Liver (tissue), 9 donors: ENCODE data around the gene SLC25A13. TPM values are rescaled to one million over a fixed set of nuclear protein-coding genes. Genes with fewer than 3 reads are reported as not detected.

Experiments
- DNase-seq: peaks from one replicate; pipeline ENCODE4 v3.0.0-alpha.2; 2017; ENCODE audit warnings: low spot score
- H3K27ac ChIP-seq, 2 donors: one replicate each; pipeline ENCODE4 v1.7.0; 2013; ENCODE audit warnings: inconsistent platforms in 2 of 2, low read length in 2 of 2, control low read depth in 1 of 2, low read depth in 1 of 2, mild to moderate bottlenecking in 1 of 2
- H3K27me3 ChIP-seq, 4 donors: one replicate each; pipeline versions ENCODE4 v1.6.1 to v1.7.0; 2013; ENCODE audit warnings: low read length in 3 of 4, inconsistent platforms in 1 of 4, mild to moderate bottlenecking in 1 of 4, moderate library complexity in 1 of 4; ENCODE audit not compliant: control insufficient read depth in 4 of 4, insufficient read depth in 4 of 4
- H3K36me3 ChIP-seq, 4 donors: one replicate each; pipeline versions ENCODE4 v1.6.1 to v1.7.0; 2013; ENCODE audit warnings: low read length in 3 of 4, mild to moderate bottlenecking in 3 of 4, low read depth in 1 of 4, moderate library complexity in 1 of 4; ENCODE audit not compliant: control insufficient read depth in 4 of 4, insufficient read depth in 3 of 4
- H3K4me1 ChIP-seq, 4 donors: one replicate each; pipeline versions ENCODE4 v1.6.1 to v1.7.0; 2013; ENCODE audit warnings: low read length in 3 of 4, mild to moderate bottlenecking in 3 of 4, moderate library complexity in 1 of 4; ENCODE audit not compliant: control insufficient read depth in 4 of 4, insufficient read depth in 4 of 4
- H3K4me3 ChIP-seq, 3 donors: one replicate each; pipeline versions ENCODE4 v1.6.1 to v1.7.0; 2013; ENCODE audit warnings: low read length in 3 of 3, control low read depth in 1 of 3, low read depth in 1 of 3, mild to moderate bottlenecking in 1 of 3
- H3K9ac ChIP-seq, 2 donors: one replicate each; pipeline ENCODE4 v1.7.0; 2013; ENCODE audit warnings: low read length in 2 of 2, mild to moderate bottlenecking in 2 of 2, moderate library complexity in 2 of 2, control low read depth in 1 of 2, low read depth in 1 of 2
- H3K9me3 ChIP-seq, 4 donors: one replicate each; pipeline versions ENCODE4 v1.6.1 to v1.7.0; 2013; ENCODE audit warnings: low read length in 3 of 4; ENCODE audit not compliant: control insufficient read depth in 4 of 4
- ATF3 ChIP-seq: IDR thresholded peaks from 2 replicates; pipeline ENCODE4 v1.6.1; 2016; ENCODE audit warnings: antibody characterized with exemption
- CTCF ChIP-seq: fragments of 150-350 bp; IDR thresholded peaks from 2 replicates; pipeline ENCODE4 v1.5.1; 2017; ENCODE audit warnings: improper control_type of control experiment, low read depth, low read length; ENCODE audit not compliant: missing input control
- FOXA1 ChIP-seq: IDR thresholded peaks from 2 replicates; pipeline ENCODE4 v1.6.1; 2016; ENCODE audit warnings: antibody characterized with exemption
- FOXA2 ChIP-seq: IDR thresholded peaks from 2 replicates; pipeline ENCODE4 v1.6.1; 2016; ENCODE audit warnings: antibody characterized with exemption
- GABPA ChIP-seq, 2 donors: IDR thresholded peaks in 1 of 2; conservative IDR thresholded peaks in 1 of 2; 2 replicates each; pipeline ENCODE4 v1.6.1; 2016; ENCODE audit warnings: antibody characterized with exemption in 2 of 2, mild to moderate bottlenecking in 1 of 2, moderate library complexity in 1 of 2
- HNF4A ChIP-seq, 2 donors: conservative IDR thresholded peaks; 2 replicates each; pipeline ENCODE4 v1.6.1; 2016; ENCODE audit warnings: antibody characterized with exemption in 2 of 2, mild to moderate bottlenecking in 2 of 2
- HNF4G ChIP-seq: IDR thresholded peaks from 2 replicates; pipeline ENCODE4 v1.6.1; 2016; ENCODE audit warnings: antibody characterized with exemption
- JUND ChIP-seq, 2 donors: IDR thresholded peaks; 2 replicates each; pipeline ENCODE4 v1.6.1; 2016; ENCODE audit warnings: antibody characterized with exemption in 2 of 2
- MAX ChIP-seq: IDR thresholded peaks from 2 replicates; pipeline ENCODE4 v1.6.1; 2016; ENCODE audit warnings: antibody characterized with exemption
- NR2F2 ChIP-seq: IDR thresholded peaks from 2 replicates; pipeline ENCODE4 v1.6.1; 2016; ENCODE audit warnings: antibody characterized with exemption
- RAD21 ChIP-seq, 2 donors: IDR thresholded peaks; 2 replicates each; pipeline ENCODE4 v1.6.1; 2016; ENCODE audit warnings: antibody characterized with exemption in 2 of 2, mild to moderate bottlenecking in 2 of 2
- REST ChIP-seq: IDR thresholded peaks from 2 replicates; pipeline ENCODE4 v1.6.1; 2016; ENCODE audit warnings: antibody characterized with exemption, mild to moderate bottlenecking
- RXRA ChIP-seq, 2 donors: IDR thresholded peaks; 2 replicates each; pipeline ENCODE4 v1.6.1; 2017 to 2018; ENCODE audit warnings: antibody characterized with exemption in 2 of 2, mild to moderate bottlenecking in 1 of 2
- SP1 ChIP-seq: IDR thresholded peaks from 2 replicates; pipeline ENCODE4 v1.6.1; 2018; ENCODE audit warnings: antibody characterized with exemption, mild to moderate bottlenecking
- TAF1 ChIP-seq: conservative IDR thresholded peaks from 2 replicates; pipeline ENCODE4 v1.6.1; 2016; ENCODE audit warnings: antibody characterized with exemption, mild to moderate bottlenecking
- ZBTB33 ChIP-seq: IDR thresholded peaks from 2 replicates; pipeline ENCODE4 v1.6.1; 2016; ENCODE audit warnings: antibody characterized with exemption
- WGBS: extraction: QIAGEN DNeasy Blood & Tissue Kit; methylation state at CpG from one replicate; pipeline ENCODE4 v1.1.7; 2013; 5-methylcytosine and 5-hydroxymethylcytosine counted together
- polyA plus RNA-seq, 2 donors: library from polyadenylated mRNA; stranded (reverse) in 1 of 2; unstranded in 1 of 2; fragments of 200-250 nt in 1 of 2; fragments of >200 nt in 1 of 2; fragmentation: Nextera tagmentation in 1 of 2; extraction: Ambion mirVana in 1 of 2; gene quantifications; one replicate each; pipeline versions ENCODE4 v1.2.1 to v1.2.3, GENCODE V29; 2013 to 2015
- total RNA-seq, 2 donors: library from RNA; depleted of rRNA; stranded (reverse); fragments of >200 nt; gene quantifications; one replicate each; pipeline ENCODE4 v1.2.3, GENCODE V29; 2014
- donor health status: healthy.
- donor health status: healthy.
- donor health status: healthy.
- donor health status: healthy.
- donor health status: healthy.

The SLC25A13 gene
- total and polyA plus RNA-seq, 4 donors = 45.6 to 116 (median 63.9) TPM

DNA sequence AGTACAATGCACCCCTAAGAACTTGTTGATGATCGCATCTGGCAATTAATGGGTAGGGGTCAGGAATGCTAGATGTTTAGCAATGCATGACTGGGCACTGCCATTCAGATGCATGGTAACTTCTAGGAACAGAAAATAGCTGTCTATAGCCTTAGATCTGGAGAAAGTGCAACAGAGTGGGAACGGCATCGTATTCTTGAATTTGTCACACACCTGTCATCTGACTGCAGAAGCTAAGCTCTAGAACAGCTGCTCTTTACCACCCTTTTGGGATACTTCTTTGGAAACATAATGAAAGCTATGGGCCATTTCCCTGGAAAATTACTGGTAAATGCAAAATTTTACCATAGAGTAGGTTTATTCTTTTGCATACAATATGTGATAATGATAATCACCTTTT is 118.1 kb downstream of the SLC25A13 start (continued):
- TF ChIP-seq ZBTB33 = no peak
- no peak for TF ChIP-seq HNF4A (conservative IDR thresholded peaks at IDR 0.05)
- no peak for TF ChIP-seq ATF3
- TF ChIP-seq SP1 = no peak
- no peak for TF ChIP-seq FOXA1
- no peak for TF ChIP-seq TAF1
- TF ChIP-seq RAD21 (IDR thresholded peaks at IDR 0.05) = no peak
- no peak for TF ChIP-seq RXRA (IDR thresholded peaks at IDR 0.05)
- no peak for TF ChIP-seq GABPA (IDR thresholded peaks at IDR 0.05 in 1 of 2, conservative IDR thresholded peaks at IDR 0.05 in 1 of 2)
- TF ChIP-seq JUND (IDR thresholded peaks at IDR 0.05) = no peak
- TF ChIP-seq FOXA2 = no peak
- no peak for TF ChIP-seq HNF4G

- 87% methylated on average over 2 of the region's 2 CpGs for WGBS
- no peak overlapping the region for H3K4me3 ChIP-seq
Observed at GRCh38 chr7:96202102-96202501, 119.8 kb downstream of the SLC25A13 start.

More at GRCh38 chr7:96202102-96202501, 119.8 kb downstream of the SLC25A13 start:
- Histone ChIP-seq H3K36me3 (peaks cover 0 to 7% (median 2%) of the 10 kb centered on the region in 4 donors), H3K27ac (no peak overlapping the region), H3K9me3 (no peaks in the 10 kb centered on the region), H3K4me1 (peaks cover 0 to 10% (median 3%) of the 10 kb centered on the region in 4 donors), H3K9ac (no peak overlapping the region), H3K27me3 (no peaks in the 10 kb centered on the region)
- no peak for TF ChIP-seq HNF4G
- no peak for TF ChIP-seq FOXA2
- TF ChIP-seq HNF4A (conservative IDR thresholded peaks at IDR 0.05) = no peak
- TF ChIP-seq FOXA1 = no peak
- no peak for TF ChIP-seq NR2F2
- no peak for TF ChIP-seq SP1
- no peak for TF ChIP-seq RXRA (IDR thresholded peaks at IDR 0.05)
- TF ChIP-seq RAD21 (IDR thresholded peaks at IDR 0.05) = no peak
- no peak for TF ChIP-seq ATF3
- no peak for TF ChIP-seq JUND (IDR thresholded peaks at IDR 0.05)
- TF ChIP-seq MAX = no peak
- no peak for TF ChIP-seq CTCF
- no peak for TF ChIP-seq REST
- DNase-seq = no peak
